WTC11 (cell line): ENCODE results near the gene ATP6V1G3. TPM values are rescaled to one million over a fixed set of nuclear protein-coding genes. Genes with fewer than 3 reads are reported as not detected.

Experiments used
- ATAC-seq: fragments of 200-7000 bp; cut with Tn5 transposase; 2 replicates; pipeline ENCODE4 v1.10.0; 2021; ENCODE audit warnings: mild to moderate bottlenecking, moderate library complexity
- Bru-seq: library from RNA; stranded (reverse); fragments of 400-500 nt; gene quantifications from one replicate; lab custom pipeline; 2021; lab: Mats Ljungman, UMichigan
- CTCF ChIA-PET: fragments of 300-600 bp; sonication (Branson Sonifier 250); formaldehyde crosslinking; loops from one replicate; lab custom pipeline; 2021; ENCODE audit warnings: antibody characterized with exemption; lab: Charles Lee
- POLR2A ChIA-PET: fragments of 350-600 bp; sonication (Branson Sonifier 250); formaldehyde crosslinking; loops from one replicate; lab custom pipeline; 2021; ENCODE audit warnings: antibody characterized with exemption; lab: Charles Lee
- DNase-seq: peaks from one replicate; pipeline ENCODE4 v3.0.0; 2021; ENCODE audit warnings: low spot score
- H3K27ac Mint-ChIP-seq: 2 replicates; pipeline ENCODE4 v1.8.0; 2021; ENCODE audit warnings: mixed read lengths
- H3K27me3 Mint-ChIP-seq: 2 replicates; pipeline ENCODE4 v1.8.0; 2021; ENCODE audit warnings: low read depth, mild to moderate bottlenecking, moderate library complexity, mixed read lengths
- H3K36me3 Mint-ChIP-seq: 2 replicates; pipeline ENCODE4 v1.8.0; 2021; ENCODE audit warnings: mixed read lengths
- H3K4me1 Mint-ChIP-seq: 2 replicates; pipeline ENCODE4 v1.8.0; 2022; ENCODE audit warnings: mixed read lengths
- H3K4me3 Mint-ChIP-seq: 2 replicates; pipeline ENCODE4 v1.8.0; 2021; ENCODE audit warnings: mild to moderate bottlenecking, moderate library complexity, mixed read lengths
- H3K9me3 Mint-ChIP-seq: 2 replicates; pipeline ENCODE4 v1.8.0; 2021; ENCODE audit warnings: mixed read lengths
- AFF4 ChIP-seq: sonication (generic); formaldehyde crosslinking; IDR thresholded peaks from 2 replicates; pipeline ENCODE4 v1.8.1; 2023; ENCODE audit warnings: mild to moderate bottlenecking, missing genetic modification reagents, borderline replicate concordance
- ARID4B ChIP-seq: sonication (generic); formaldehyde crosslinking; IDR thresholded peaks from 2 replicates; pipeline ENCODE4 v1.8.0; 2023; ENCODE audit warnings: missing genetic modification reagents, mild to moderate bottlenecking, borderline replicate concordance
- ATF1 ChIP-seq: sonication (generic); formaldehyde crosslinking; IDR thresholded peaks from 2 replicates; pipeline ENCODE4 v1.8.1; 2023; ENCODE audit warnings: mild to moderate bottlenecking, moderate library complexity, missing genetic modification reagents
- CBFB ChIP-seq: sonication (generic); formaldehyde crosslinking; IDR thresholded peaks from 2 replicates; pipeline ENCODE4 v1.8.1; 2022; ENCODE audit warnings: mild to moderate bottlenecking, low read depth, missing genetic modification reagents
- CDX4 ChIP-seq: fragments of 250-450 bp; sonication (Bioruptor Pico); IDR thresholded peaks from 2 replicates; pipeline ENCODE4 v1.9.0; 2021; ENCODE audit warnings: moderate library complexity, mild to moderate bottlenecking, inconsistent platforms, borderline replicate concordance
- FOXP1 ChIP-seq: sonication (generic); formaldehyde crosslinking; IDR thresholded peaks from 2 replicates; pipeline ENCODE4 v1.8.0; 2022; ENCODE audit warnings: missing genetic modification reagents, mild to moderate bottlenecking, moderate library complexity, borderline replicate concordance
- GRHL2 ChIP-seq: fragments of 250-450 bp; sonication (Bioruptor Pico); IDR thresholded peaks from 2 replicates; pipeline ENCODE4 v1.8.0; 2022; ENCODE audit warnings: mild to moderate bottlenecking, moderate library complexity; ENCODE audit not compliant: insufficient replicate concordance, severe bottlenecking
- GTF2I ChIP-seq: fragments of 250-450 bp; sonication (Bioruptor Pico); conservative IDR thresholded peaks from 2 replicates; pipeline ENCODE4 v1.4.0; 2021; ENCODE audit warnings: mild to moderate bottlenecking
- MLX ChIP-seq: sonication (generic); formaldehyde crosslinking; IDR thresholded peaks from 2 replicates; pipeline ENCODE4 v1.8.1; 2023; ENCODE audit warnings: mild to moderate bottlenecking, missing genetic modification reagents, moderate library complexity
- NR1H2 ChIP-seq: sonication (generic); formaldehyde crosslinking; IDR thresholded peaks from 2 replicates; pipeline ENCODE4 v1.9.0; 2021; ENCODE audit warnings: mild to moderate bottlenecking, moderate library complexity, missing genetic modification reagents
- OVOL2 ChIP-seq: fragments of 250-450 bp; sonication (Bioruptor Pico); IDR thresholded peaks from 2 replicates; pipeline ENCODE4 v1.9.0; 2021; ENCODE audit warnings: mild to moderate bottlenecking, borderline replicate concordance
- PRRX2 ChIP-seq: fragments of 250-450 bp; sonication (Bioruptor Pico); IDR thresholded peaks from 2 replicates; pipeline ENCODE4 v1.8.0; 2021; ENCODE audit warnings: mild to moderate bottlenecking
- RORB ChIP-seq: fragments of 250-450 bp; sonication (Bioruptor Pico); IDR thresholded peaks from 2 replicates; pipeline ENCODE4 v1.9.0; 2021; ENCODE audit warnings: mild to moderate bottlenecking
- SMAD3 ChIP-seq: sonication (generic); formaldehyde crosslinking; IDR thresholded peaks from 2 replicates; pipeline ENCODE4 v1.8.0; 2022; ENCODE audit warnings: missing genetic modification reagents, mild to moderate bottlenecking, borderline replicate concordance
- ZBTB21 ChIP-seq: sonication (generic); formaldehyde crosslinking; IDR thresholded peaks from 2 replicates; pipeline ENCODE4 v1.8.1; 2023; ENCODE audit warnings: mild to moderate bottlenecking, missing genetic modification reagents, borderline replicate concordance
- ZBTB43 ChIP-seq: sonication (generic); formaldehyde crosslinking; IDR thresholded peaks from 2 replicates; pipeline ENCODE4 v1.8.1; 2023; ENCODE audit warnings: mild to moderate bottlenecking, missing genetic modification reagents
- ZNF232 ChIP-seq: sonication (generic); formaldehyde crosslinking; IDR thresholded peaks from 2 replicates; pipeline ENCODE4 v1.8.0; 2022; ENCODE audit warnings: mild to moderate bottlenecking, missing genetic modification reagents
- ZNF532 ChIP-seq: fragments of 250-450 bp; sonication (Bioruptor Pico); IDR thresholded peaks from 2 replicates; pipeline ENCODE4 v1.9.0; 2021; ENCODE audit warnings: mild to moderate bottlenecking, borderline replicate concordance
- long read RNA-seq, 3 experiments: library from RNA in 1 of 3; library from capped mRNA in 1 of 3; library from polyadenylated mRNA in 1 of 3; unstranded in 2 of 3; stranded (forward) in 1 of 3; transcript quantifications; one replicate each; pipeline ENCODE4 v2.0.0, GENCODE V29; 2021
- total RNA-seq: library from RNA; stranded (reverse); gene quantifications from 3 replicates; pipeline ENCODE4 v1.2.3, GENCODE V29; 2021

The ATP6V1G3 gene
- total RNA-seq: not detected in 3 replicates
- Bru-seq, nascent RNA: not detected
- long read RNA-seq, experiment 1: 0 reads
- long read RNA-seq, experiment 2: 0 reads
- long read RNA-seq, experiment 3: 0 reads

GRCh38 chr1:198540580-198540979 is at the start of gene ATP6V1G3:
ATP6V1G3 (minus strand) TSS chr1:198540680; CDS start chr1:198540650, 30 bp downstream.
- DNase-seq (no peak), ATAC-seq (no peak)
- POLR2A ChIA-PET: no interaction called here
- Mint-ChIP-seq H3K27ac (no peak within 1 kb of the TSS; the same call in 1 of the 2 replicates), H3K36me3 (no peaks in the 10 kb centered on the region), H3K27me3 (no peaks in the 10 kb centered on the region), H3K4me3 (no peak within 1 kb of the TSS), H3K9me3 (peaks cover under 1% of the 10 kb centered on the region; the same call in 1 of the 2 replicates), H3K4me1 (peaks cover 13% of the 10 kb centered on the region)
- CTCF ChIA-PET: no interaction called here
- TF ChIP-seq ZBTB43 (CRISPR knock-in tag): no peak
- TF ChIP-seq FOXP1 (CRISPR knock-in tag): no peak
- no peak for TF ChIP-seq SMAD3
- TF ChIP-seq MLX (CRISPR knock-in tag): no peak
- TF ChIP-seq GRHL2 (CRISPR knock-in tag): no peak
- no peak for TF ChIP-seq CBFB (CRISPR knock-in tag)
- no peak for TF ChIP-seq RORB (CRISPR knock-in tag)
- no peak for TF ChIP-seq ATF1
- no peak for TF ChIP-seq NR1H2 (CRISPR knock-in tag)
- no peak for TF ChIP-seq ZBTB21 (CRISPR knock-in tag)
- TF ChIP-seq PRRX2: no peak
- TF ChIP-seq CDX4 (CRISPR knock-in tag): no peak

GRCh38 chr1:198588845-198589244 is 48.4 kb upstream of the ATP6V1G3 start:
- H3K9me3 Mint-ChIP-seq: peaks cover 31% of the 10 kb centered on the region
- DNase-seq (no peak), ATAC-seq (no peak)
- POLR2A ChIA-PET: no interaction called here
- no peak overlapping the region for H3K4me3 Mint-ChIP-seq
- H3K27ac Mint-ChIP-seq: no peak overlapping the region
- CTCF ChIA-PET: no interaction called here
- no peaks in the 10 kb centered on the region; the same call in 1 of the 2 replicates for H3K27me3 Mint-ChIP-seq
- peaks cover 4% of the 10 kb centered on the region; the same call in 1 of the 2 replicates for H3K36me3 Mint-ChIP-seq
- H3K4me1 Mint-ChIP-seq: no peaks in the 10 kb centered on the region
- TF ChIP-seq RORB (CRISPR knock-in tag): no peak
- TF ChIP-seq OVOL2: no peak
- no peak for TF ChIP-seq ZNF232 (CRISPR knock-in tag)
- no peak for TF ChIP-seq ZNF532 (CRISPR knock-in tag)
- TF ChIP-seq ARID4B (CRISPR knock-in tag): no peak
- no peak for TF ChIP-seq AFF4
- no peak for TF ChIP-seq MLX (CRISPR knock-in tag)
- TF ChIP-seq GTF2I (CRISPR knock-in tag): no peak
